PC-3 (cell line): Measurements from ENCODE around the gene BPIFA3. TPM values are rescaled to one million over a fixed set of nuclear protein-coding genes. Genes with fewer than 3 reads are reported as not detected.

Source experiments
- ATAC-seq: fragments of 200-7000 bp; cut with Tn5 transposase; 2 replicates; pipeline ENCODE4 v1.9.1; 2020; ENCODE audit warnings: mild to moderate bottlenecking, moderate library complexity
- BruUV-seq: library from RNA; stranded (reverse); fragments of 400-500 nt; replicated peaks from 2 replicates; lab custom pipeline; 2021; lab: Mats Ljungman, UMichigan
- CTCF ChIA-PET: fragments of 300-600 bp; sonication (Branson Sonifier 250); formaldehyde crosslinking; loops from one replicate; lab custom pipeline; 2022; ENCODE audit warnings: antibody characterized with exemption; lab: Charles Lee
- POLR2A ChIA-PET: fragments of 300-600 bp; sonication (Branson Sonifier 250); formaldehyde crosslinking; loops from one replicate; lab custom pipeline; 2022; ENCODE audit warnings: antibody characterized with exemption; ENCODE audit not compliant: unreplicated experiment; lab: Charles Lee
- DNase-seq: peaks from one replicate; pipeline ENCODE4 v3.0.0-alpha.2; 2015
- H2AFZ ChIP-seq: fragments of 300-600 bp; sonication (generic); 2 replicates; pipeline ENCODE4 v1.6.0; 2016; ENCODE audit warnings: antibody characterized with exemption, low read length
- H3F3A ChIP-seq: fragments of 300-600 bp; sonication (generic); one replicate; pipeline ENCODE4 v1.6.0; 2017; ENCODE audit warnings: antibody characterized with exemption, low read length, control low read depth, mild to moderate bottlenecking; ENCODE audit not compliant: unreplicated experiment
- H3K27ac ChIP-seq: fragments of 300-600 bp; sonication (generic); 2 replicates; pipeline ENCODE4 v1.5.1; 2016; ENCODE audit warnings: mild to moderate bottlenecking, low read length
- H3K27me3 ChIP-seq: fragments of 300-600 bp; sonication (generic); 2 replicates; pipeline ENCODE4 v1.6.1; 2016; ENCODE audit warnings: low read length, mixed read lengths
- H3K36me3 ChIP-seq: fragments of 300-600 bp; sonication (generic); 2 replicates; pipeline ENCODE4 v1.6.1; 2016; ENCODE audit warnings: low read depth, mixed run types, low read length, mixed read lengths
- H3K4me1 ChIP-seq: fragments of 300-600 bp; sonication (generic); 2 replicates; pipeline ENCODE4 v1.5.1; 2016; ENCODE audit warnings: low read length; ENCODE audit not compliant: insufficient read depth
- H3K4me2 ChIP-seq: fragments of 300-600 bp; sonication (generic); 2 replicates; pipeline ENCODE4 v1.6.0; 2016; ENCODE audit warnings: low read length
- H3K4me3 ChIP-seq: fragments of 300-600 bp; sonication (generic); 2 replicates; pipeline ENCODE4 v1.5.1; 2016; ENCODE audit warnings: mild to moderate bottlenecking, low read length, mixed read lengths
- H3K79me2 ChIP-seq: fragments of 300-600 bp; sonication (generic); 2 replicates; pipeline ENCODE4 v1.6.1; 2017; ENCODE audit warnings: low read length, mixed read lengths
- H3K9ac ChIP-seq: fragments of 300-600 bp; sonication (generic); 2 replicates; pipeline ENCODE4 v1.6.0; 2016; ENCODE audit warnings: mild to moderate bottlenecking, low read length
- H3K9me2 ChIP-seq: fragments of 300-600 bp; sonication (generic); replicated peaks from 2 replicates; pipeline ENCODE4 v1.6.1; 2016; ENCODE audit warnings: mixed run types, low read length, mixed read lengths
- H3K9me3 ChIP-seq: fragments of 300-600 bp; sonication (generic); 2 replicates; pipeline ENCODE4 v1.6.1; 2016; ENCODE audit warnings: low read length, mixed read lengths
- H4K20me1 ChIP-seq: fragments of 300-600 bp; sonication (generic); 2 replicates; pipeline ENCODE4 v1.6.1; 2016; ENCODE audit warnings: low read length, mixed read lengths
- CTCF ChIP-seq: fragments of 300-600 bp; sonication (generic); conservative IDR thresholded peaks from 2 replicates; pipeline ENCODE4 v1.5.1; 2017; ENCODE audit warnings: antibody characterized with exemption, low read depth, mild to moderate bottlenecking, low read length
- EZH2 ChIP-seq: fragments of 300-600 bp; sonication (generic); IDR thresholded peaks from one replicate; pipeline ENCODE4 v1.6.1; 2017; ENCODE audit warnings: antibody characterized with exemption, mild to moderate bottlenecking, low read length; ENCODE audit not compliant: unreplicated experiment
- EZH2phosphoT487 ChIP-seq: fragments of 300-600 bp; sonication (generic); IDR thresholded peaks from 2 replicates; pipeline ENCODE4 v1.6.1; 2018; ENCODE audit warnings: mild to moderate bottlenecking, antibody characterized with exemption, low read length, borderline replicate concordance
- intact Hi-C: fragments of 100-400 bp; cut with micrococcal nuclease; formaldehyde crosslinking; loops from 2 replicates; pipeline ENCODE4 v1.9.0; 2023
- total RNA-seq: library from RNA; depleted of rRNA; stranded (reverse); fragments of >200 nt; gene quantifications from 2 replicates; pipeline ENCODE4 v1.2.3, GENCODE V29; 2014; rRNA removed

BPIFA3 gene
- total RNA-seq, 1 experiment from 2014 or later: not detected

GRCh38 chr20:33276303-33277113, 59.4 kb downstream of the BPIFA3 start:
- no peaks in the 10 kb centered on the region for H4K20me1 ChIP-seq
- BruUV-seq: no TSS peak
- intact Hi-C loops: no loop called here
- H3K9me2 ChIP-seq: no peaks in the 10 kb centered on the region
- POLR2A ChIA-PET: no interaction called here
- no peaks in the 10 kb centered on the region for H3K9me3 ChIP-seq
- CTCF ChIA-PET: no interaction called here
- H3K4me1 ChIP-seq: no peaks in the 10 kb centered on the region
- no peak for ATAC-seq
- no peak overlapping the region for H3K4me2 ChIP-seq
- H3K27me3 ChIP-seq: peaks cover 63% of the 10 kb centered on the region
- TF ChIP-seq CTCF (no peak), EZH2phosphoT487 (no peak), EZH2 (no peak)
- no peaks in the 10 kb centered on the region for H3K36me3 ChIP-seq
- H3K9ac ChIP-seq: no peak overlapping the region
- no peak overlapping the region for H3K4me3 ChIP-seq
- H3K27ac ChIP-seq: no peak overlapping the region
- no peak overlapping the region for H2AFZ ChIP-seq
- H3F3A ChIP-seq: no peaks in the 10 kb centered on the region
- DNase-seq: no peak
- H3K79me2 ChIP-seq: no peaks in the 10 kb centered on the region

Other genes with a start within 250 kb of the BPIFA3 start
- gene SUN5, start 212.9 kb upstream of the BPIFA3 start, total RNA-seq: not detected in 2 replicates
- gene BPIFB2, start 209.6 kb upstream of the BPIFA3 start, total RNA-seq: not detected in 2 replicates
- gene BPIFB6, start 185.7 kb upstream of the BPIFA3 start, total RNA-seq: not detected in 2 replicates
- not detected in 2 replicates for gene BPIFB3, start 163.4 kb upstream of the BPIFA3 start, total RNA-seq
- not detected in 2 replicates for gene BPIFB4, start 137.7 kb upstream of the BPIFA3 start, total RNA-seq
- not detected in 2 replicates for gene BPIFA2, start 49.2 kb upstream of the BPIFA3 start, total RNA-seq
- gene BPIFA1, start 18.6 kb downstream of the BPIFA3 start, total RNA-seq: not detected in 2 replicates
- not detected in 2 replicates for gene BPIFB1, start 65.9 kb downstream of the BPIFA3 start, total RNA-seq
- gene CDK5RAP1, start 184.2 kb downstream of the BPIFA3 start, total RNA-seq: 31.2 and 53.4 TPM in 2 replicates
- 25.9 and 29.4 TPM in 2 replicates for gene SNTA1, start 226.4 kb downstream of the BPIFA3 start, total RNA-seq